IPS-15b (cell line): ENCODE measurements around the gene MYH10.
"Not testable (repeated sequence)": the region's sequence is repeated elsewhere in the genome, so short reads cannot be mapped to it uniquely, and the experiment has no call there.

Experiments used
- H3K27me3 ChIP-seq: one replicate; pipeline ENCODE4 v1.6.1; 2013; ENCODE audit warnings: low read length; ENCODE audit not compliant: control insufficient read depth, insufficient read depth
- H3K36me3 ChIP-seq: one replicate; pipeline ENCODE4 v1.6.1; 2013; ENCODE audit warnings: low read length; ENCODE audit not compliant: control insufficient read depth, insufficient read depth
- H3K4me1 ChIP-seq: one replicate; pipeline ENCODE4 v1.6.1; 2013; ENCODE audit warnings: mild to moderate bottlenecking, low read length; ENCODE audit not compliant: control insufficient read depth, insufficient read depth
- H3K4me3 ChIP-seq: one replicate; pipeline ENCODE4 v1.5.1; 2013; ENCODE audit warnings: low read depth, low read length
- H3K9ac ChIP-seq: one replicate; pipeline ENCODE4 v1.6.1; 2013; ENCODE audit warnings: low read depth, mild to moderate bottlenecking, low read length
- H3K9me3 ChIP-seq: one replicate; pipeline ENCODE4 v1.6.1; 2013; ENCODE audit warnings: mild to moderate bottlenecking, low read length; ENCODE audit not compliant: control insufficient read depth, insufficient read depth

The MYH10 gene

GRCh38 chr17:8574687-8575086 lies 55.8 kb downstream of the MYH10 start:
- peaks cover 2% of the 10 kb centered on the region for H3K36me3 ChIP-seq
- no peaks in the 10 kb centered on the region for H3K27me3 ChIP-seq
- no peak overlapping the region for H3K4me3 ChIP-seq
- H3K4me1 ChIP-seq: no peaks in the 10 kb centered on the region
- no peak overlapping the region for H3K9ac ChIP-seq
- H3K9me3 ChIP-seq: no peaks in the 10 kb centered on the region

- Histone ChIP-seq H3K9ac (no peak overlapping the region), H3K36me3 (peaks cover 12% of the 10 kb centered on the region), H3K27me3 (no peaks in the 10 kb centered on the region), H3K4me3 (no peak overlapping the region), H3K9me3 (no peaks in the 10 kb centered on the region), H3K4me1 (no peaks in the 10 kb centered on the region)
Measured at GRCh38 chr17:8572764-8573163, 57.8 kb downstream of the MYH10 start.

- no peaks in the 10 kb centered on the region for H3K27me3 ChIP-seq
- no peak overlapping the region for H3K9ac ChIP-seq
- H3K9me3 ChIP-seq: no peaks in the 10 kb centered on the region
- no peak overlapping the region for H3K4me3 ChIP-seq
- no peaks in the 10 kb centered on the region for H3K4me1 ChIP-seq
- peaks cover 17% of the 10 kb centered on the region for H3K36me3 ChIP-seq
Measured at GRCh38 chr17:8563981-8564602, 66.4 kb downstream of the MYH10 start.

GRCh38 chr17:8563024-8563776 lies 67.3 kb downstream of the MYH10 start:
- peaks cover 10% of the 10 kb centered on the region for H3K36me3 ChIP-seq
- H3K9me3 ChIP-seq: no peaks in the 10 kb centered on the region
- H3K4me1 ChIP-seq: no peaks in the 10 kb centered on the region
- H3K9ac ChIP-seq: no peak overlapping the region
- H3K4me3 ChIP-seq: no peak overlapping the region
- H3K27me3 ChIP-seq: no peaks in the 10 kb centered on the region

- H3K36me3 ChIP-seq: no peaks in the 10 kb centered on the region
- no peak overlapping the region for H3K4me3 ChIP-seq
- H3K4me1 ChIP-seq: no peaks in the 10 kb centered on the region
- H3K9me3 ChIP-seq: no peaks in the 10 kb centered on the region
- H3K9ac ChIP-seq: no peak overlapping the region
- H3K27me3 ChIP-seq: no peaks in the 10 kb centered on the region
Measured at GRCh38 chr17:8558144-8558543, 72.4 kb downstream of the MYH10 start.

DNA sequence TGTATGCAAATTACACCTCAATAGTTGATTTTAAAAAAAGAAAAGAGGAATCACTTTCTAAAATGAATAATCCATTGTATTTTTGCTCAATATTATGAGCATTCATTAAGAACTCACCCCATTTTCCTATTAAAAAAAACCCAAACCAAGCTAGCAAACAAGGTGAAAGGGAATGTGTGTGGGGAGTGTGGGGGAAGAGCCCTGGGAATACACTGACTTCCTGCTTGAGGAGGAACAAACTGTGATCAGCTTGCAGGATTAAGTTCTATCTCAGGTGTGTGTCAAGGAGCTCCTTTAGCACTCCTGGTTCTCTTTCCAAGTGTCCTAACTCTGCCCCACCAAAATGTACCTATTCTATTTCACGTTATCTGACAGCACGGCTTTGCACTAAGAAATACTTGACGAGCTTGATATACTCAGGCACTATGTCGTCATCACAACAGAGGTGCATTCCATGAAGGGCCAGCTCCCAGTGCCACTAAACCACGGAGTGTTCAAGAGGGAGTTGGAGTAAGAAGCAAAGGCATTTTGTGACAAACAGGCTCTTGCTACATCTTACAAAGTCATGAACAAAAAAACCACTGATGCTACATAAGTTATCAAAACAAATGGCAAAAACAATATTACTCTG lies 73.2 kb downstream of the MYH10 start:
- H3K9me3 ChIP-seq: no peaks in the 10 kb centered on the region
- H3K4me3 ChIP-seq: no peak overlapping the region
- no peak overlapping the region for H3K9ac ChIP-seq
- no peaks in the 10 kb centered on the region for H3K4me1 ChIP-seq
- no peaks in the 10 kb centered on the region for H3K27me3 ChIP-seq
- H3K36me3 ChIP-seq: peaks cover 6% of the 10 kb centered on the region

DNA sequence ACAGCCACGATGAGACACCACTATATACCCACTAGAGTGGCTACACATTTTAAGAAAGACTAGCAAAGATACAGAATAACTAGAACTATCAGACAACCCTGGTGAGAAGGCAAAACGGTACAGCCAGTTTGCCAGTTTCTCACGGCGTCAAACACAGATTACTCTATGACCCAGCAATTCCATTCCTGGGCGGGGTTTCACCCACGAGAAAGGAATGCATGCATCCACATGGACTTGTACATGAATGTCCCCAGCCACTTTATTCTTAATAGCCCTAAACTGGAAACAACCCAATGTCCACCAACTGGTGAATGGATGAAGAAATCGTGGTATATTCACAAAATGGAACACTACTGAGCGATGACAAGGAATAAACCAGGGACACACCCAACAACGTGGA lies 74.5 kb downstream of the MYH10 start:
- Histone ChIP-seq H3K36me3 (peaks cover 6% of the 10 kb centered on the region), H3K4me1 (no peaks in the 10 kb centered on the region)

DNA sequence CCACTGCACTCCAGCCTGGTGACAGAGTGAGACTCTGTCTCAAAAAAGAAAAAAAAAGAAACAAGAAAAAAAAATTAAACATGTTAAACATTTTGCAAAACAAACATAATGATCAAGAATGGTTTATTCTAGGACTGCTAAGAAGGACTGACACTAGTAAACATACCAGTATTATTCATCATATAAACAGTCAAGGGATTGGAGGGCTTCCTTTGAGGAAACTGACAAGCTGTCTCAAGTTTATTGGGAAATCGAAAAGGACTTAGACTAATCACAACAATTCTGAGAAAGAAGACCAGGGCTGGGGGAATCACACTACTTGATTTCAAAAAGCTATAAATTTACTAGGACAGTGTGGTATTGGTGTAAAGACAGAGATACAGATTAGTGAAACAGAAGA lies 75.5 kb downstream of the MYH10 start:
- H3K36me3 ChIP-seq: peaks cover 6% of the 10 kb centered on the region
- H3K9ac ChIP-seq: no peak overlapping the region
- no peaks in the 10 kb centered on the region for H3K27me3 ChIP-seq
- no peak overlapping the region for H3K4me3 ChIP-seq
- no peaks in the 10 kb centered on the region for H3K4me1 ChIP-seq
- no peaks in the 10 kb centered on the region for H3K9me3 ChIP-seq

More for the DNA sequence above, 74.5 kb downstream of the MYH10 start:
- H3K4me3 ChIP-seq: no peak overlapping the region
- no peak overlapping the region for H3K9ac ChIP-seq
- H3K9me3 ChIP-seq: no peaks in the 10 kb centered on the region
- no peaks in the 10 kb centered on the region for H3K27me3 ChIP-seq

- no peak overlapping the region for H3K4me3 ChIP-seq
- H3K27me3 ChIP-seq: no peaks in the 10 kb centered on the region
- no peaks in the 10 kb centered on the region for H3K9me3 ChIP-seq
- peaks cover 6% of the 10 kb centered on the region for H3K36me3 ChIP-seq
- H3K4me1 ChIP-seq: no peaks in the 10 kb centered on the region
- no peak overlapping the region for H3K9ac ChIP-seq
Measured at GRCh38 chr17:8552577-8553320, 77.8 kb downstream of the MYH10 start.

DNA sequence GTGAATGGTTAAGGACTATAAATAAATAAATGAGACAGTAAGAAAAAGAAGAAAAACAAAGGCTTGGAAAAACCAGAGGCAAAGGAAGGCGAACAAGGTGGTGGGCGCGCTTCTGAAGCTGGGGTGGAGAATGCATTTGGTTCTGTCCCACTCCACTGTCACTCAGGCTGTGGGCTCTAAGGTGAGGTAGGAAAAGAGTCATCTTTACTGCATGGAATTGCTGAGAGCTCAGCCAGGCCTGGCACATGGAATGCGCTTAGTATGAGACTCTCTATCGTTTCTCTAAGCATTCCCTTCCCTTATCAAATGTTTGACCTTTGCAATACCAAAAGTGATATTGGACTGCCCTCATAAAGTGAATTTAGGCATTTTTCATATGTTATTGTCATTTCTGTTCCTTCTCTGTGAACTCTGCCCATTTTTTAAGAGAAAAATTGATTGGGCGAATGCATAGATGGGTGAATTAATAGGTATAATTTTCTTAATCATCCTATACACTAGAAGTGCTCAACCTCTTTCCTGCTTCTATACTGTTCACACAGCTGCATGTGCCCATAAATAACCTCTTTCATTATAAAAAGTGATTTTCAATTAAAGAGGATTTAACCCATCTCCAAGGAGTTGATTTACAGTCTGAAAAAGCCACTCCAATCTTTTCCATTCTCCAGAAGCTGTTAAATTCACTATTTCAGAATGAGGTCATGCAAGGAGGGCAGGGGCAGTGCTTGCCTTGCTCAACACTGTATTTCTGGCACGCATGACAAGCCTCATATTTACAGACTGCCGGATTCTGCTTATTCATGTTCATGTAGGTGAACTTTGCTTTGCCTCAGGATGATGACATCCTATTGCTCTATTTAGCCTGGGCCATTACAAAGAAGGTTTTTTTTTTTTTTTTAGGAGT lies 87.7 kb downstream of the MYH10 start:
- H3K27me3 ChIP-seq: no peaks in the 10 kb centered on the region
- H3K9me3 ChIP-seq: no peaks in the 10 kb centered on the region
- H3K4me3 ChIP-seq: no peak overlapping the region
- H3K4me1 ChIP-seq: no peaks in the 10 kb centered on the region
- H3K36me3 ChIP-seq: peaks cover 31% of the 10 kb centered on the region
- H3K9ac ChIP-seq: no peak overlapping the region

DNA sequence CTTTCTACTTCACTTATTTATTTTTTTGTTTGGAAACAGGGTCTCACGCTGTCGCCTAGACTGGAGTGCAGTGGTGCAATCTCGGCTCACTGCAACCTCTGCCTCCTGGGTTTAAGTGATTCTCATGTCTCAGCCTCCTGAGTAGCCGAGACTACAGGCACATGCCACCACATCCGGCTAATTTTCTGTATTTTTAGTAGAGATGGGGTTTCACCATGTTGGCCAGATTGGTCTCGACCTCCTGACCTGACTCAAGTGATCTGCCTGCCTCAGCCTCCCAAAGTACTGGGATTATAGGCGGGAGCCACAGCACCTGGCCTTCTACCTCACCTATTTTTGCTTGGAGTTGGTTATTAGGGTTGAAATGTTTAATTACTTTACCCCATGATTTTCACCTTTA lies 90.5 kb downstream of the MYH10 start:
- not testable (repeated sequence) for H3K4me3 ChIP-seq, H3K9me3 ChIP-seq, H3K27me3 ChIP-seq, H3K9ac ChIP-seq, H3K4me1 ChIP-seq
- peaks cover 29% of the 10 kb centered on the region for H3K36me3 ChIP-seq
